GM12878 (cell line): ENCODE measurements around the gene NDRG4. TPM values are rescaled to one million over a fixed set of nuclear protein-coding genes. Genes with fewer than 3 reads are reported as not detected.

ENCODE experiments used
- ATAC-seq: fragments of 200-7000 bp; cut with Tn5 transposase; 3 replicates; pipeline ENCODE4 v1.9.1; 2020; ENCODE audit warnings: mild to moderate bottlenecking, moderate library complexity
- BruUV-seq: library from RNA; stranded (reverse); fragments of 400-500 nt; replicated peaks from 2 replicates; lab custom pipeline; 2021; lab: Mats Ljungman, UMichigan
- CTCF ChIA-PET: fragments of 300-600 bp; sonication (Branson Sonifier 250); formaldehyde crosslinking; extraction: SDS; loops from one replicate; lab custom pipeline; 2021; ENCODE audit warnings: inconsistent platforms; lab: Yijun Ruan, JAX
- POLR2A ChIA-PET: fragments of 350-600 bp; formaldehyde crosslinking; extraction: SDS; loops from one replicate; lab custom pipeline; 2021; ENCODE audit warnings: inconsistent platforms; lab: Charles Lee
- RAD21 ChIA-PET: fragments of 300-600 bp; sonication (Branson Sonifier 250); formaldehyde crosslinking; loops from one replicate; lab custom pipeline; 2023; ENCODE audit warnings: antibody characterized with exemption; ENCODE audit not compliant: unreplicated experiment; lab: Charles Lee
- SMC1A ChIA-PET: fragments of 300-600 bp; sonication (Branson Sonifier 250); formaldehyde crosslinking; loops from one replicate; lab custom pipeline; 2023; ENCODE audit not compliant: unreplicated experiment, uncharacterized antibody; lab: Charles Lee
- DNase-seq: peaks from one replicate; pipeline ENCODE4 v3.0.0-alpha.2; 2011; ENCODE audit warnings: low read depth, low spot score
- FAIRE-seq: peaks from 3 replicates; lab custom pipeline; 2011; peaks lifted over from hg19 to GRCh38; lab: Jason Lieb, UNC
- H2AFZ ChIP-seq: 2 replicates; pipeline ENCODE4 v1.6.0; 2011; ENCODE audit warnings: low read depth, low read length, control low read depth; ENCODE audit not compliant: control insufficient read depth
- H3K27ac ChIP-seq: 2 replicates; pipeline ENCODE4 v1.5.1; 2011; ENCODE audit warnings: control low read depth; ENCODE audit not compliant: control insufficient read depth, insufficient read depth
- H3K27me3 ChIP-seq, 2 experiments: replicated peaks in 1 of 2; 2 replicates each; pipeline versions ENCODE4 v1.6.0 to v1.6.1; 2011; ENCODE audit warnings: low read length in 1 of 2; ENCODE audit not compliant: control insufficient read depth in 2 of 2, insufficient read depth in 2 of 2
- H3K36me3 ChIP-seq, 2 experiments: 2 replicates each; pipeline ENCODE4 v1.5.1; 2011; ENCODE audit warnings: low read length in 1 of 2; ENCODE audit not compliant: control insufficient read depth in 2 of 2, insufficient read depth in 2 of 2
- H3K4me1 ChIP-seq: 2 replicates; pipeline ENCODE4 v1.6.1; 2011; ENCODE audit warnings: mild to moderate bottlenecking, low read length, moderate library complexity, mixed read lengths; ENCODE audit not compliant: control insufficient read depth, insufficient read depth
- H3K4me2 ChIP-seq: 2 replicates; pipeline ENCODE4 v1.6.0; 2011; ENCODE audit warnings: control low read depth; ENCODE audit not compliant: control insufficient read depth, insufficient read depth
- H3K4me3 ChIP-seq: fragments of 200-600 bp; sonication (generic); 2 replicates; pipeline ENCODE4 v1.5.1; 2016
- H3K79me2 ChIP-seq: 2 replicates; pipeline ENCODE4 v1.6.0; 2011; ENCODE audit warnings: low read length; ENCODE audit not compliant: control insufficient read depth, insufficient read depth
- H3K9ac ChIP-seq: 2 replicates; pipeline ENCODE4 v1.8.0; 2011; ENCODE audit warnings: low read length, control low read depth, mixed read lengths; ENCODE audit not compliant: control insufficient read depth, insufficient read depth
- H3K9me3 ChIP-seq: replicated peaks from 3 replicates; pipeline ENCODE4 v1.5.1; 2011; ENCODE audit warnings: mild to moderate bottlenecking, low read length; ENCODE audit not compliant: control insufficient read depth, insufficient read depth
- H4K20me1 ChIP-seq: 2 replicates; pipeline ENCODE4 v1.6.0; 2011; ENCODE audit not compliant: control insufficient read depth, insufficient read depth
- BCL11A ChIP-seq: IDR thresholded peaks from 2 replicates; pipeline ENCODE4 v1.6.1; 2011; ENCODE audit warnings: low read depth, low read length
- IRF3 ChIP-seq: fragments of 450-650 bp; IDR thresholded peaks from 2 replicates; pipeline ENCODE4 v1.6.1; 2014; ENCODE audit warnings: mild to moderate bottlenecking
- JUND ChIP-seq: IDR thresholded peaks from 2 replicates; pipeline ENCODE4 v1.6.1; 2012; ENCODE audit warnings: low read depth, mild to moderate bottlenecking, low read length, improper control_type of control experiment, moderate library complexity
- NKRF ChIP-seq: fragments of 450-650 bp; conservative IDR thresholded peaks from 2 replicates; pipeline ENCODE4 v1.6.1; 2017; ENCODE audit warnings: mild to moderate bottlenecking, moderate library complexity
- RUNX3 ChIP-seq: IDR thresholded peaks from 2 replicates; pipeline ENCODE4 v1.6.1; 2012; ENCODE audit warnings: low read length, inconsistent platforms
- SIX5 ChIP-seq: IDR thresholded peaks from 2 replicates; pipeline ENCODE4 v1.6.1; 2011; ENCODE audit warnings: mild to moderate bottlenecking, low read depth, low read length, moderate library complexity; ENCODE audit not compliant: severe bottlenecking
- SUPT20H ChIP-seq: IDR thresholded peaks from 2 replicates; pipeline ENCODE4 v1.6.1; 2011; ENCODE audit warnings: low read depth, mild to moderate bottlenecking, low read length, moderate library complexity, borderline replicate concordance; ENCODE audit not compliant: control insufficient read depth
- YBX1 ChIP-seq: fragments of 450-650 bp; IDR thresholded peaks from 2 replicates; pipeline ENCODE4 v1.6.1; 2016; ENCODE audit warnings: antibody characterized with exemption
- YY1 ChIP-seq: IDR thresholded peaks from 2 replicates; pipeline ENCODE4 v1.6.1; 2011; ENCODE audit warnings: low read depth, mild to moderate bottlenecking, low read length
- ZBTB11 ChIP-seq: fragments of 450-650 bp; formaldehyde crosslinking; IDR thresholded peaks from 2 replicates; pipeline ENCODE4 v1.5.0; 2022; ENCODE audit warnings: mild to moderate bottlenecking, missing genetic modification characterization
- ZBTB4 ChIP-seq: fragments of 450-650 bp; formaldehyde crosslinking; IDR thresholded peaks from 2 replicates; pipeline ENCODE4 v1.4.0; 2022; ENCODE audit warnings: mild to moderate bottlenecking, moderate library complexity
- ZNF207 ChIP-seq: fragments of 450-650 bp; IDR thresholded peaks from 2 replicates; pipeline ENCODE4 v1.6.1; 2014; ENCODE audit warnings: antibody characterized with exemption, mild to moderate bottlenecking, borderline replicate concordance
- ZNF217 ChIP-seq: fragments of 450-650 bp; IDR thresholded peaks from 2 replicates; pipeline ENCODE4 v1.6.1; 2017; ENCODE audit warnings: antibody characterized with exemption, mild to moderate bottlenecking
- WGBS: methylation state at CpG from one replicate; pipeline ENCODE4 v1.1.6; 2016; ENCODE audit warnings: low lambda C conversion rate; ENCODE audit not compliant: insufficient replicate concordance, insufficient coverage; ENCODE audit errors: missing lambda C conversion rate; 5-methylcytosine and 5-hydroxymethylcytosine counted together
- in situ Hi-C: fragments of 300-500 bp; cut with MboI; formaldehyde crosslinking; loops from 9 replicates; pipeline ENCODE4 v1.14.3; 2018; ENCODE audit warnings: mixed read lengths
- intact Hi-C: fragments of 100-400 bp; cut with micrococcal nuclease; formaldehyde crosslinking; loops from one replicate; pipeline ENCODE4 v1.14.2; 2022; ENCODE audit not compliant: unreplicated experiment
- polyA plus RNA-seq, 11 experiments: library from polyadenylated mRNA; depleted of rRNA in 4 of 11; unstranded in 6 of 11; stranded (reverse) in 5 of 11; fragments of >200 nt; fragmentation: Nextera tagmentation in 4 of 11; fragmentation: Illumina TruSeq in 1 of 11; extraction: Ambion mirVana in 4 of 11; extraction: Trizol in 1 of 11; gene quantifications; 1 replicate in 1 of 11; 2 replicates in 10 of 11; pipeline versions ENCODE4 v1.2.1 to v1.2.3, GENCODE V29; 2011 to 2016; ENCODE audit warnings: inconsistent platforms in 2 of 11, missing spikeins in 2 of 11, low read depth in 1 of 11
- total RNA-seq, 4 experiments: library from RNA; depleted of rRNA in 3 of 4; stranded (reverse); fragments of >200 nt in 3 of 4; fragmentation: Illumina TruSeq in 1 of 4; extraction: Trizol in 1 of 4; gene quantifications; 2 replicates each; pipeline versions ENCODE4 v1.2.1 to v1.2.3, GENCODE V29; 2013 to 2021

The NDRG4 gene
- total and polyA plus RNA-seq, 10 of the 15 experiments (the other 5 are each of a cell fraction or from before 2014, with no cell fraction given), result 0.33 to 3.8 (median 2.5) TPM

- no peak for TF ChIP-seq RUNX3
These were observed 24.8 kb upstream of the NDRG4 start (continued) for GRCh38 chr16:58475091-58475619.

GRCh38 chr16:58476791-58477190 lies 23.2 kb upstream of the NDRG4 start:
- ATAC-seq, result no peak
- ChIA-PET SMC1A (no interaction called here), RAD21 (no interaction called here), POLR2A (no interaction called here), CTCF (interaction anchor here (3.0 kb wide), 1 partner anchor 140 kb away, joined by 9 read pairs; no protein-coding TSS in a partner anchor)
- H3K36me3 ChIP-seq, result no peaks in the 10 kb centered on the region
- no peak for DNase-seq
- in situ Hi-C loops (no loop called here), intact Hi-C loops (no loop called here)
- H3K4me1 ChIP-seq, result no peaks in the 10 kb centered on the region
- WGBS, result 13% methylated on average over 1 of the region's 1 CpG
- no peak overlapping the region for H2AFZ ChIP-seq
- no peak overlapping the region for H3K4me2 ChIP-seq
- H3K27me3 ChIP-seq, result peaks cover 2 to 4% of the 10 kb centered on the region in 2 experiments; a peak in 2 of 4 replicates
- H3K79me2 ChIP-seq, result no peaks in the 10 kb centered on the region
- H3K9ac ChIP-seq, result no peak overlapping the region
- no peak overlapping the region for H3K4me3 ChIP-seq
- H4K20me1 ChIP-seq, result no peaks in the 10 kb centered on the region
- BruUV-seq, result no TSS peak
- H3K9me3 ChIP-seq, result no peaks in the 10 kb centered on the region
- no peak overlapping the region for H3K27ac ChIP-seq
- FAIRE-seq, result no peak
- no peak for TF ChIP-seq ZNF217
- no peak for TF ChIP-seq ZNF207
- no peak for TF ChIP-seq ZBTB11 (CRISPR knock-in tag)
- no peak for TF ChIP-seq SIX5
- no peak for TF ChIP-seq IRF3
- no peak for TF ChIP-seq YBX1
- no peak for TF ChIP-seq SUPT20H
- no peak for TF ChIP-seq YY1
- no peak for TF ChIP-seq JUND
- TF ChIP-seq ZBTB4 (CRISPR knock-in tag), result no peak
- no peak for TF ChIP-seq NKRF
- no peak for TF ChIP-seq BCL11A
